Stimulated activated CD4-positive, alpha-beta T cell treated with anti-CD3 and anti-CD28 coated beads, TNF-alpha, amount 100 ng/mL, for 24 hours (primary cell): ENCODE results near the gene SOCS1.
"Not testable (repeated sequence)": the region's sequence is repeated elsewhere in the genome, so short reads cannot be mapped to it uniquely, and the experiment has no call there.

ENCODE experiments used
- DNase-seq, 3 experiments: peaks; one replicate each; pipeline ENCODE4 v3.0.0-alpha.2; 2020; ENCODE audit warnings: low read depth in 3 of 3

The SOCS1 gene, protein sequence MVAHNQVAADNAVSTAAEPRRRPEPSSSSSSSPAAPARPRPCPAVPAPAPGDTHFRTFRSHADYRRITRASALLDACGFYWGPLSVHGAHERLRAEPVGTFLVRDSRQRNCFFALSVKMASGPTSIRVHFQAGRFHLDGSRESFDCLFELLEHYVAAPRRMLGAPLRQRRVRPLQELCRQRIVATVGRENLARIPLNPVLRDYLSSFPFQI

DNA sequence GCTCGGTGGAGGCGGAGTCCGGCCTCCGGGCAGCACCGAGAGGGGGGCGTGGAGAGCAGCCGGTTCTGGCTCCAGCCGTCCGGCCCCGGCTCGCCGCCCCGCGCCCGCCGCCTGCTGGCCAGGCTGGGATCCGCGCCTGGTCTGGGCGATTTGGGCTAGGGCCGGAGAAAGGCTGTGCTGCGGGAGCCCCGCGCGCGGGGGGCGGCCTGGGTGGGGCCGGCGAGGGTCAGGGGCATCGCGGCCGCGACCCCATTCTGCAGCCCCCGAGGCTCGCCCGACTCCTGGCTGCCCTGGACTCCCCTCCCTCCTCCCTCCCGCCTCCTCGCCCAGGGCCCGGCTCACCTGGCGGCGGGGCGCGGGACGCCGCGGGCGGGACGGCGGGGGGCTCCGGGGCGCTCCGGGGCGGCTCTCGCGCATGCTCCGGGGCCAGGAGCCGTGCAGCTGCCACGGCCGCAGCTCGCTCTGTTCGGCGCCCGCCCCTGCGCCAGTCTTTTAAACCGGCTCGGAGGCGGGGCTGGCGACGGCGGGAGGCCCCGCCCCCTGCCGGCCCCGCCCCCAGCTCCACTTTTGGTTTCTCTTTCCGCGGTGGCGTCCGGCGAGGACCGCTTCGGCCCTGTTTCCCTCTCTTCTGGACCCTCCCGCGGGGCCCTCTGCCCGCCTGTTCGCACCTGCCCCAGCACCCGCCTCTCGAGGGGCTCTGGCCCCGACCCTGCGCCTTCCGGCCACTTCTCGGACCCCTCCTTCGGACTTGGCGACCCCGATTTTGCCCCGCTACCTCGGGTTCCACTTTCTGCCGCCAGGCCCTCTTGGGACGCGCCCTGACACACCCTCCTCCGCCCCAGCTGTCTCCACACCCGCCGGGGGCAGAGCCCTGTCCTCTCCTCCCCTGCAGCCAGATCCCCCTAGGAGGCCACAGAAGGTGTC lies at the start of gene SOCS1:
SOCS1 (minus strand) TSS at position 468 of the 924 bp plus-strand sequence. CDS start 726 bp downstream, outside the sequence.
- peak; percentile 76 to 88 (median 81) for DNase-seq

DNA sequence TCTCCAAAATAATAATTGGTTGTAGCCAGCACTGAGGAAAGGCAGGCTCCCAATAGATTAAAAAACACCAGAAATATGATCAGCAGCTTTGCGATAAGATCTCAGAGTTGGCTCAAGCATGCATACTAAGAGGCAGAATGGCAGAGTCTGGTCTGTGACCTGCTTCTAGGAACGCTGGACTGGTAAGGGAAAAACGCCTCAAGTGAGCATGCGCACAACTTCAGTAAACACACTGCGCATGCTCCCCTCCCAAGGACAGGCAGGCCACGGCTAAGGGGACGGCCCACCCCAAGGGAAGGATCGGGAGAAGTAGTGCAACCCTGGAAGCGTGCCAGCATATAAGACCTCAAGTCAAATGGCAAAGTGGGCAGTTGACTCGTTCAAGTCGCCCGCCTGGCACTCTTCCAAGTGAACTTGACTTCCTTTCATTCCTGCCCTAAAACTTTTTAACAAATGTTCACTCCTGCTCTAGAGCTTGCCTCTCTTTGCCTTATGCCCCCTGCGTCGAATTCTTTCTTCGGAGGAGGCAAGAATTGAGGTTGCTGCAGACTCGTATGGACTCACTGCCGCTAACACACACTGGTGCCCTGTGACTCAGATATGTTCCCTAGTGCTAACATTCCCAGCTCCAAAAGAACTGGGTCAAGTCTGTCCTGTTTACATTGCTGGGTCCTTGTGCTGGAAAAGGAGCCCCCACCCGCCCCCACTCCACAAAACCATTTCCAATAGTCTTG lies 47.6 kb upstream of the SOCS1 start:
- DNase-seq, result no peak

DNA sequence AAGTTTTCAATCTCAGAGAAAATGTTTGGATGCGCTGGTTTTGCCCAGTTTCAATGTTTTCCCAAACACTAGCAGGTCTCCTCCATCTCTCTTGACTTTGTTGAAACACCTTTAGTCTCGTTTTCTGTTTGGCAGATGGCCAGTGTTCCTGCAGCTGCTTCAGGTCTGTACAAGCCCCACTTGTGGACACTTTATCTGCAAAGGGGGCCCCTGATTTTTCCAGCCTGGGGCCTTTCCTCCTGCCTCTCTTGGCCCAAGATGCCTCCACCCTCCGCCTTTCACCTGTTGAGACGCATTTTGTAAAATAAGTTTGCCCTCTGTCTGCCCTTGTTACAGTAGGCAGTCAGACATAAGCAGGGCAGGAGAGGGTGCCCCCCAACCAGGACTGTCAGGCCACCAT lies 47.0 kb upstream of the SOCS1 start:
- DNase-seq, result no peak

DNA sequence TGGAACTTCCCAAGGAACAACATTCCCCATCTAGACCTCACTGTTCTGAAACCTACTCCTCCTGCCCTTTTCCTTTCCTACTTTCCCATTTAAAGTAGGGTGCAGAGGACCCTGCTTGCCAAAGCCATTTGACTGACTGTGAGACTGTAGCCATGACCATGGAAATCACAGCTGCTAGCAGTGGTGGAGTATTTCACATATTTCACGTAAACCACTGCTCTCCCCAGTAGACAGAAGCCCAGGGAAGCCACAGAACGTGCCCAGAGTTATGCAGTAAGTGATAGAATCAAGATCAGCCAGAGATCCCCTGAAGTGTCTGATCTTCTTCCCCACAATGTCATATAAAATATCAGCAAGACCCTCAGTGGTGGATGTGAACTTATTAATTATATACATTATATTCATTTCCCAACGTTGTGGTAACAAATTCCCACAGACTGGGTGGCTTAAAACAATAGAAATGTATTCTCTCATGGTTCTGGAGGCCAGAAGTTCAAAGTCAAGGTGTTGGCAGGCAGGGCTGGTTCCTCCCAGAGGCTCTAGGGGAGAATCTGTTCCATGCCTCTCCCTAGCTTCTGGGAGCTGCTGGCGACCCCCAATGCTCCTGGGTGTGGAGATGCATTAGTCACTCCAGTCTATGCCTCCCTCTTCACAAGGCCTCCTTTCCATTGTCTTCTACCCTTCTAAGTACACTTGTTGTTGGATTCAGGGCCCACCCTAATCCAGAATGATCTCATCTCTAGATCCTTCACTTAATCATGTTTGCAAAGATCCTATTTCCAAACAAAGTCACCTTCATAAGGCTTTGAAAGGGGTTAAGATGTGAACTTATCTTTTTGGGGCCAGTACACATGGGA lies 45.9 kb upstream of the SOCS1 start:
- DNase-seq, result no peak

DNA sequence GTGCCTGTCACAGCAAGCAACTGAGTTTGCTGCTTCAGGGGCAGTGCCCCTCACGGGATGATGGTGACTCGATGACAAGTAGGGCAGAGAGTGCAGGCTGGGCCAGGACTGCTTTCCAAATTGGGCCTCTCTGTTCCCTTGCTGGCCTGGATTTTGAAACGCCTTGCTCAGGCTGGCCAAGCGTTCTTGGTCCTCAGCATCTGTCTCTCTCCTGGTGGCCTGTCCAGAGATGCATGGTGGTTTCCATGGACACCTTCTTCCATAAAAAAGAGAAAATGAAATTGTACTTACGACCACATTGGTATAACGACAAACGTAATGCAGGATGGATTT lies 44.5 kb upstream of the SOCS1 start:
- no peak for DNase-seq

DNA sequence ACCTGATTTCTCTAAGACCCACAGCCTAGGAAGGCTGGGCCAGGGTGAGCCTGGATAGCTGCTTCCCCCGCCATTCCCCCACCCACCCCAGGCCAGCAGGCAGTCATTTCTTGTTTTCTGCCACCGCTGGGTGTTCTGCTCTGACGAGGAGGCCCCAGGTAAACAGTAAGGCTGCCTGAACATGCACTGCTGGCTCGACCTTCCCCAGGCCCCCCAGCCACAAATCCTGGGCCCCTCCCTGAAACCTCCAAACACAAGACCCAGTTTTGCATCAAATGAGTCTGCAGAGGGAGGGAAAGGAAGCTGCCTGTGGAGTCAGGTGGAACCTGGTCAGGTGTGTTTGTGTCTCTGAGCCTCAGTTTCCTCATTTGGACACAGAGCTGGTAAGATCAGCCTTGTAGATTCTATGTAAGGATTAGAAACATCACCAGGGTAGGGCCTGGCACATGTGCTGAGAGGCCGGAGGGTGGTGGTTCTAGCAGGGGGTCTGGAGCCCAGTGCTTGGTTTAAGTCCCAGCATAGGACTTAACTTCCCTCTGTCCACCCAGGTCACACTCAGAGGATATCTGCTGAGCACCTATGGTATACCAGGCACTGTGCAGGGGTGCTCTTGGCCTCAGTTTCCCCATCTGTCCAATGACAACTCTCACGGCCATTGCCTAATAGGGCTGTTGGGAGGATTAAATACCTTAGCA lies 44.0 kb upstream of the SOCS1 start:
- DNase-seq, result no peak

DNA sequence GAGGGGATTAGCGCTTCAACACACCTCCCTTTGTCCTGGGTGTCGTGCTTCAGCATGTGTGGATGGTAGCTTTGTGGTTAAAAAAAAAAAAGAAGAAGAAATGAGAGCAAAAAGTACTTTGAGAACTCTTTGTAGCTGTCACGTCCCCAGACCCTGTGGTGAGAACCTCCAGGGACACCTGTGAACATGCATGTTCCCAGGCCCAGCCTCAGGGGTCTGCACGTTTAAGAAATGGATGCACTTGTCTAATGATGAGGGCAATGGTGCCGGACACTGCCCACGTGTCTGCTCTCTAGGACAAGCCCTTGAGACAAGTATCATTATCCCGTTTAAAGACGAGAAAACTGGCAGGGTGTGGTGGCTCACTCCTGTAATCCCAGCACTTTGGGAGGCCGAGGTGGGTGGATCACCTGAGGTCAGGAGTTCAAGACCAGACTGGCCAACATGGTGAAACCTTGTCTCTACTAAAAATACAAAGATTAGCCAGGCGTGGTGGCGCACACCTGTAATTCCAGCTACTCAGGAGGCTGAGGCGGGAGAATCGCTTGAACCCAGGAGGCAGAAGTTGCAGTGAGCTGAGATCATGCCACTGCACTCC lies 43.0 kb upstream of the SOCS1 start:
- not testable (repeated sequence) for DNase-seq

DNA sequence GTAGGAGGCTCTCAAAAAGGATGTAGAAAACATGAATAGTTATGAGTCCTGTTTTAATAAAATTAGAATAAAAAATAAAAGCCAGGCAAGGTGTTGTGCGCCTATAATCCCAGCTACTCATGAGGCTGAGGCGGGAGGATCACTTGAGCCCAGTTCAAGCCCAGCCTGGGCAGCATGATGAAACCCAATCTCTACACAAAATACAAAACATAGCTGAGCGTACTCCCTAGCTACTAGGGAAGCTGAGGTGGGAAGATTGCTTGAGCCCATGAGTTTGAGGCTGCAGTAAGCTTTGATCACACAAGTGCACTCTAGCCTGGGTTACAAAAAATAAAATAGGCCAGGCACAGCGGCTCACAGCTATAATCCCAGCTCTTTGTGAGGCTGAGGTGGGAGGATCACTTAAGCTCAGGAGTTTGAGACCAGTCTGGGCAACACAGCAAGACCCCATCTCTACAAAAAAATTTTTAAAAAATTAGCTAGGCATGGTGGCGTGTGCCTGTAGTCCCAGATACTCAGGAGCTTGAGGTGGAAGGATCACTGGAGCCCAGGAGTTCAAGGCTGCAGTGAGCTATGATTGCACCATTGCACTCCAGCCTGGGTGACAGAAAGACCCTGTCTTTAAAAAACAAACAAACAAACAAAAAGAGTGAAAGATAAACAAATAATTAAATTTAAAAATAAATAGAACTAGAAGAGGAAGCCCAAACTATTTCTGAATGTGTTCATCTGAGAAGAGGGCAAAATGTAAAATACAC lies 42.3 kb upstream of the SOCS1 start:
- no peak for DNase-seq

DNA sequence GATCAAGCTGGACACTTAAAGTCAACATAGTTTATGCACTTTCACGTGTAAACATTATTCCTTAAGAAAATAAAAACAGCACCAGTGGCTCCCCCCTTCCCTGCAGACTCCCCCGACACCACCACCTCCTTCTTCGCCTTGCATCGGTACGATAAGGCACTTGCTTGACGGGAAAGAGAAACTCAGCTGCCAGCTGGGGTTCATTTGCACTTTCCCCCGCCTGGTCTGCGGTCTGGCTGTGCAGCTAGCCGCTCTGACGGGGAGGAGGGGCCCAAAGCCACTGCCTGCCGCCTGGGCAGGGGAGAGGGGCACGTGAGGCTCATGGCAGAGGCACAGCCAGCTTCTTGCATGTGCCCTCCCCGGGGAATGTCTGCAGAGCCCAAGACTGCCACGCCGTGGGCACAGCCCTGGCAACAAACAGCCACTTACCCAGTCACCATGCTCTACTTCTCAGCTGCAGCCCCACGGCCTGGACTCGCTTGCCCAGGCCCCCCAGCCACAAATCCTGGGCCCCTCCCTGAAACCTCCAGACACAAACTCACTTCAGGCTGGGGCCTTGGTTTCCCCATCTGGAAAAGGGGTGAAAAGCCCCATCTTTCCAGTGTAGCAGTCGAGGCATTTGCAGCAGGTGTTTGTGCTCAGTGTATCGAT lies 41.6 kb upstream of the SOCS1 start:
- DNase-seq, result peak; percentile 14 to 64 (median 29)

DNA sequence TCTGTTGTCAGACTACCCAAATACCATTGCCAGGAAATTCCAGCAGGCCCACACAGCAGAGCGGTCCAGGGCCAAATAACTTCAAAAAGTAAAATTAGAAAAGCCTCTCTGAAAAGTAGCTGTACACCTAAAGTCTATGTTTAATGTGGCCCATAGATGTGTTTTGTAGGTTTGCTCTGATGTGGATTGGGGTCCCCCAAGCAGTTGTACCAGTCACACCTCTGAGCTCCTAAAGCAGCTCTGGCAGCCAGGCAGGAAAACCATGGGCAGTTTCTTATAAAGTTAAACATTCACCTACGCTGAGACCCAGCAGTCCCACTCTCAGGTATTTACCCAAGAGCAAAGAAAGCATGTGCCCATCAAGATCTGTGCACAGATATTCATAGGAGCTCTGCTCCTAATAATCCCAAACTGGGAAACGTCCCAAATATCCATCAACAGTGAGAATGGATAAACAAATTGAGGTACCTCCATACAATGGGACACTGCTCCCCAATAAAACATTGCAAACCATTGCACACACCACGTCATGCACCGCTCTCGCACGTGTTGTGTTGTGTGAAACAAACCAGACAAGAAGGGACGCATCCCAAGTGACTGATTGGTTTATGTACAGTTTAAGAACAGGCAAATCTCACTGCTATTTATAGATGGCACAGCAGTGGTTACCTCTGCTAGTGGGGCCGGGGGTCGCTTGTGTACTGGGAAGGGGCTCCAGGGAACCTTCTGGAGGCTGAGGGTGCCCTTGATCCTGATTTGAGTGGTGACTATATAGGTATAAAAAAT lies 40.9 kb upstream of the SOCS1 start:
- DNase-seq, result no peak

DNA sequence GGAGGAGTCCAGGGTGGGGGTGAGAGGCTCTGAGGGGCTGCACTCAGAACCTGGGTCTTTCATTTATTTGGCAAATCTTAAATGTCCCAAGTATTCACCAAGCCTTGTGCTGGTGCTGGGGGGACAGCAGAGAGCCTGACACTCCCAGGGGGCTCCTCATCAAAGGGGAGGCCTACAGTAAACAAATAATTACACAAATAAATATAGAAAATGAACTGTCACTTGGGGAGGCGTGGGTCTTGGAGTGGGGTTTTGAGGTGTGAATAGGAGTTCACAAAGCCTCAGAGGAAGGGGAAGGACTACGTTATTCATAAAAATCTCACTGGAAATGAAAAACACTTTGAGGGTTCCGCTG lies 40.3 kb upstream of the SOCS1 start:
- no peak for DNase-seq

DNA sequence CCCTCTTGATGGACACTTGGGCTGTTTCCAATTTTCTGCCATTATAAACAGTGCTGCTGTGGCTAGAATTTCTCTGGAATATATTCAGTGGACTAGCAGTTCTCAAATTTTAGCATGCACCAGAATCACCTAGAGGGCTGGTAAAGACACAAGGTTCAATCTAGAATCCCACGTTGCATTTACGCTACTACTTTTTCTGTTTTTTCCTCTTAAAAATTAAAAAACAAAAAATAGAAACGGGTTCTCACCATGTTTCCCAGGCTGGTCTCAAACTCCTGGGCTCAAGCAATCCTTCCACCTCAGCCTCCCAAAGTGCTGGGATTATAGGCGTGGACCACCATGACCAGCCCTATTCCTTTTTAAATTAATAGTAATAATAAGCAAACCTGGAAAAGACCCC lies 39.7 kb upstream of the SOCS1 start:
- DNase-seq, result no peak

DNA sequence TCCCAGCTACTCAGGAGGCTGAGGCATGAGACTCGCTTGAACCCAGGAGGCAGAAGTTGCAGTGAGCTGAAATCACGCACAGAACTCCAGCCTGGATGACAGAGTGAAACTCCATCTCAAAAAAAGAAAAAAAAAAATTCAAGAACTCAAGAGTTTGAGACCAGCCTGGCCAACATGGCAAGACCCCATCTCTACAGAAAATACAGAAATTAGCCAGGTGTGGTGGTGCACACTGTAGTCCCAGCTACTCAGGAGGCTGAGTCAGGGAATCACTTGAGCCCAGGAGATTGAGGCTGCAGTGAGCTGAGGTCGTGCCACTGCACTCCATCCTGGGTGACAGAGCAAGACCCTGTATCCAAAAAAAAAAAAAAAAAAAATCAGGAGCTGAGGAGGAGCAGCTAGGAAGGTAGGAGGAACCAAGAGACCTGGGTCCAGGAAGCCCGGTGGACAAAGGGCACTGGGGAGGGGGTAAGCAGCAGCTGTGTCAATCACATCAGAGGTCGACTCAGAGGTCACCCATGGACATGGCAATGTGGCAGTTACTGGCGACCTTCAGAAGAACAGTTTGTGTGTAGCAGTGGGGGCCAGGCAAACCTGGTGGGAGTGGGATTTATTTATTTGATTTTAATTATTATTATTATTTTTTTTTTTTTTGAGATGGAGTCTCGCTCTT lies 36.2 kb upstream of the SOCS1 start:
- DNase-seq, result no peak

DNA sequence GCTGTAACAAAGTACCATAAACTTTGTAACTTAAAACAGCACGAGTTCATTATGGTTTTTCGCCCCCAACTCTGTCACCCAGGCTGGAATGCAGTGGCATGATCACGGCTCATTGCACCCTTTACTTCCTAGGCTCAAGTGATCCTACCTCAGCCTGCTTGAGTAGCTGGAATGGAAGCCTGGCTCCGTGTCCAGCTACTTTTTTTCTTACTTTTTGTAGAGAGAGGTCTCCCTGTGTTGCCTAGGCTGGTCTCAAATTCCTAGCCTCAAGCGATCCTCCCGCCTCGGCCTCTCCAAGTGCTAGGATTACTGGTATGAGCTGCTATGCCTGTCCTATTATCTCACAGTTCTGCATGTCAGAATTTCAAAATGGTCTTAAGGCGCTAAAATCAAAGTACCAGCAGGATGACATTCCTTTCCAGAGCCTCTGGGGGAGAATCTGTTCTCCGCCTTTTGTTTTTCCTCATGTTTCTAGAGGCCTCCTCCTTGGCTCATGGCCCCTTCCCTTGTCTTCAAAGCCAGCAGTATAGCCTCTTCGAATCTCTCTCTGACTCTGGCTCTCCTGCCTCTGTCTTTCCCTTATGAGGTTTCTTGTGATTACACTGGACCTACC lies 35.2 kb upstream of the SOCS1 start:
- DNase-seq, result no peak

DNA sequence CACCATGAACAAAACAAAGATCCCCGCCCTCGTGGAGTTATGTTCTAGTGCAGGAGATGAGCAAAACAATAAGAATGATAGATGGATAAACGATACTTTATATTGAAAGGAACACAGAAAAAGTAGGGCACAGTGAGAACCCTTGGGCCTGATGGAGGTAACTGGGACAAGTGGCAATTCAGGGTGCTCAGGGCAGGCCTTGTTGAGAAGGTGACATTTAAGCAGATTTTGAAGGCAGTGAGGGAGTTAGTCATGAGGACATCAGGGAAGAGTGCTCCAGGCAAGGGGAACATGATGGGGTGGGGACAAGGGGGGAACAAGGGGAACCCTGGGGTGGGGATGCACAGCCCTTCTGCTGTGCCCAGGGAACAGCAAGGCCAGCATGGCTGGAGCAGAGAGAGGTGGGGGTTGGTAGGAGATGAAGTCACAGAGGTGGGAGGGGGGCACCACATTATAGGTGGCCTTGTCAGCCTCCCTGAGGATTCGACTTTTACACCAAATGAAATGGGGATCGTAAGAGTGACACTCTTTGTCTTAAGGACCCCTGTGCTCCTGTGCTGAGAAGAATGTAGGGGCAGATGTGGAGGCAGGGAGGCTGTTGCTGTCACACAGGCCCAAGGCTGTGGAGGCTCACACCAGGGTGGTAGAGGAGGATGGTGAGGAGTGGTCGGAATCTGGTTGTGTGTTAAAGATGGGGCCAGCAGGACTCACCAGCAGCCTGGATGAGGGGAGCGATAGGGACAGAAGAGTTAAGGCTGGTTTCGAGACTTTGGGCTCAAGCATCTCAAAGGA lies 34.3 kb upstream of the SOCS1 start:
- DNase-seq, result no peak

DNA sequence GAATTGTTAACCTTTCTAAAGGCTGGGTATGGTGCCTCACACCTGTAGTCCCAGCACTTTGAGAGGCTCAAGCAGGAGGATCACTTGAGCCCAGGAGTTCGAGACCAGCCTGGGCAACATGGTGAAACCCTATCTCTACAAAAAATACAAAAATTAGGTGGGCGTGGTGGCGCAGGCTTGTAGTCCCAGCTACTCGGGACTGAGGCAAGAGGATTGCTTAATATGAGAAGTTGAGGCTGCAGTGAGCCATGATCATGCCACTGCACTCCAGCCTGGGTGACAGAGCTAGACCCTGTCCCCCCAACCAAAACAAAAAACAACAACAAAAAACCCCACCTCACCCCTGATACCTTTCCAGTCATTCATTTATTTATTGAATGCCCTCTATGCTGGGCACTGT lies 33.7 kb upstream of the SOCS1 start:
- DNase-seq, result not testable (repeated sequence)

DNA sequence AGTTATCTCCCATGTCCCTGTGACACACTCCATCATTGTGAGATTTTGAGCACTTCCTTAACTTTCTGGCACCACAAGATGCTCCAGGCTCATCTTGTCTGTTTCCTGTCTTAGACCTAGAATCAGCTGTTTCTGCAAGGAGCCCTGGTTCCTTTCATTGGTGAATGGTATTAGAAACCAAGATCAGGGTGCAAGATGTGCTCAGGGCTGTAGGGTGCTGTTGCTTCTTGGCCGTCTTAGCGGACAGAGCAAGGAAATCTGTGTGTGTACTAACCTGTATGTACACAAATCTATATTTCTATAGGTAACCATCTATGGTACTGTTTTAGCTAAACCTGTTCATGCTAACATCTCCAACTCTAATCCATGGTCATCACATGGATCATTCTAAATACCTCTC lies 33.2 kb upstream of the SOCS1 start:
- no peak for DNase-seq
